Kidney (tissue), 14 donors: ENCODE data around the gene TSPAN1. TPM values are rescaled to one million over a fixed set of nuclear protein-coding genes. Genes with fewer than 3 reads are reported as not detected.

Source experiments
- DNase-seq, 5 donors: peaks; one replicate each; pipeline ENCODE4 v3.0.0-alpha.2; 2013 to 2020
- FAIRE-seq: peaks from 2 replicates; lab custom pipeline; 2012; peaks lifted over from hg19 to GRCh38; lab: Jason Lieb, UNC
- H3K27ac ChIP-seq, 2 donors: one replicate each; pipeline ENCODE4 v1.7.0; 2013; ENCODE audit warnings: low read depth in 2 of 2, low read length in 2 of 2, inconsistent platforms in 1 of 2
- H3K27me3 ChIP-seq: one replicate; pipeline ENCODE4 v1.7.1; 2013; ENCODE audit warnings: low read length, inconsistent platforms; ENCODE audit not compliant: control insufficient read depth, insufficient read depth
- H3K36me3 ChIP-seq, 3 donors: one replicate each; pipeline versions ENCODE4 v1.7.0 to v1.7.1; 2013; ENCODE audit warnings: low read length in 3 of 3, control low read depth in 1 of 3, inconsistent platforms in 1 of 3; ENCODE audit not compliant: insufficient read depth in 3 of 3, control insufficient read depth in 2 of 3
- H3K4me1 ChIP-seq, 3 donors: one replicate each; pipeline versions ENCODE4 v1.7.0 to v1.7.1; 2013; ENCODE audit warnings: low read length in 3 of 3, inconsistent platforms in 1 of 3, low read depth in 1 of 3; ENCODE audit not compliant: control insufficient read depth in 2 of 3, insufficient read depth in 2 of 3
- H3K4me3 ChIP-seq, 3 donors: one replicate each; pipeline versions ENCODE4 v1.7.0 to v1.8.1; 2013; ENCODE audit warnings: low read length in 3 of 3, control low read depth in 1 of 3, inconsistent platforms in 1 of 3
- H3K9ac ChIP-seq, 3 donors: one replicate each; pipeline versions ENCODE4 v1.7.0 to v1.7.1; 2013; ENCODE audit warnings: low read length in 3 of 3, control low read depth in 1 of 3, inconsistent platforms in 1 of 3
- H3K9me3 ChIP-seq, 3 donors: one replicate each; pipeline versions ENCODE4 v1.7.0 to v1.7.1; 2013; ENCODE audit warnings: low read length in 3 of 3, control low read depth in 1 of 3, inconsistent platforms in 1 of 3; ENCODE audit not compliant: control insufficient read depth in 2 of 3, insufficient read depth in 1 of 3
- CTCF ChIP-seq: IDR thresholded peaks from 3 replicates; pipeline ENCODE4 v1.5.1; 2012; ENCODE audit warnings: mild to moderate bottlenecking, moderate library complexity, borderline replicate concordance; ENCODE audit not compliant: insufficient read depth; ENCODE audit errors: extremely low read depth
- intact Hi-C: fragments of 100-400 bp; cut with DNase I; formaldehyde crosslinking; loops from one replicate; pipeline ENCODE4 v1.11.1; 2022
- polyA plus RNA-seq: library from polyadenylated mRNA; stranded (reverse); fragments of 350-450 nt; fragmentation: Illumina TruSeq; extraction: RNeasy Lipid Tissue Mini Kit (QIAGEN cat#74804); gene quantifications from one replicate; pipeline ENCODE4 v1.2.3, GENCODE V29; 2014; ENCODE audit warnings: low read depth, low replicate concordance; ENCODE audit not compliant: insufficient read depth
- total RNA-seq: library from RNA; stranded (reverse); fragmentation: NEBNext Ultra II Directional; extraction: Animal tissue kit (Norgen Biotek cat#: 25700); gene quantifications from one replicate; pipeline ENCODE4 v1.2.1, GENCODE V29; 2021
- donor health status: control.
- donor health status: control.
- donor health status: control.
- donor health status: control.
- donor health status: control.
- donor health status: DM: yes; HTN: yes; CAD: no.
- donor health status: Normal renal cell carcinoma (clear cell type).

The TSPAN1 gene
- total and polyA plus RNA-seq, 2 donors from 2014 or later = 518 to 578 TPM

DNA sequence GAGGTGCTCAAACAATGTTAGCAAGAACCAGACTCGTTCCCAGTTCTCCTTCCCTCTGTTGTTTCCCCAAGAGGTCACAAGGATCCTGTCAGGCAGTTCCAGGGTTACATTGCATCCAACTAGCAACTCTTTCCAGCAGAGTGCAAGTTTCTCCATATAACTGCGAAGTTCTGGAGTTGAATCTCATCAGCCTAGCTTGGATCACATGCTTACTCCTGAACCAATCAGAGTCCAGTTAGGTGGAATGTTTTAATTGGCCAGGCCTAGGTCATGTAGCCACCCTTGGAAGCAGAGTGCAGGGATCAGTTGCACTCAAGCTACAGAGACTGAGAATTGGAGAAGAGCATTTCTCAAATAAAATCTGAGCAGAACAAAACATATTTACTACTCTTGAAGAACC is 26.6 kb upstream of the TSPAN1 start:
- Histone ChIP-seq H3K9me3 (no peaks in the 10 kb centered on the region), H3K4me1 (no peaks in the 10 kb centered on the region), H3K27ac (no peak overlapping the region), H3K9ac (no peak overlapping the region), H3K36me3 (no peaks in the 10 kb centered on the region), H3K27me3 (no peaks in the 10 kb centered on the region), H3K4me3 (no peak overlapping the region)
- intact Hi-C loops = no loop called here
- DNase-seq = no peak
- FAIRE-seq = no peak
- no peak for TF ChIP-seq CTCF

DNA sequence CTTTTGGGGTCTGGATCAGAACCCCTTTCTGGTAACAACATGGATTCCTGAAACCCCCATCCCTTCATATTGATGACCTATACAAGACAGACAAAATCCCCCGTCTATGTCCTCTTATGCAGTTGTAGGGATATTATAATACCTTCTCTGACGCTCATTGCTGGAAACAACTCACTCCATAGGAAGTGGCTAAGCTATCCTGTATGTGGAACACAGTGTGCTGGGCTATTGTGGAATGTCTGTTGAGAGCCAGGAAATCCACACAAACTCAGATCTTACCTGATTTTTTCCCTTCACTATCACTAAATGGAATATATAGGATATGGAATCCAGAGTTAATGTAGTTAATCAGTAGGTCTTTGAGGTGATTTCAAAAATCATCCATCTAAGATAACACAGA is 24.8 kb upstream of the TSPAN1 start:
- Histone ChIP-seq H3K27me3 (no peaks in the 10 kb centered on the region), H3K4me3 (no peak overlapping the region), H3K9me3 (no peaks in the 10 kb centered on the region), H3K36me3 (no peaks in the 10 kb centered on the region), H3K27ac (no peak overlapping the region), H3K4me1 (no peaks in the 10 kb centered on the region), H3K9ac (no peak overlapping the region)
- no peak for TF ChIP-seq CTCF
- intact Hi-C loops = no loop called here
- FAIRE-seq (no peak), DNase-seq (no peak)

DNA sequence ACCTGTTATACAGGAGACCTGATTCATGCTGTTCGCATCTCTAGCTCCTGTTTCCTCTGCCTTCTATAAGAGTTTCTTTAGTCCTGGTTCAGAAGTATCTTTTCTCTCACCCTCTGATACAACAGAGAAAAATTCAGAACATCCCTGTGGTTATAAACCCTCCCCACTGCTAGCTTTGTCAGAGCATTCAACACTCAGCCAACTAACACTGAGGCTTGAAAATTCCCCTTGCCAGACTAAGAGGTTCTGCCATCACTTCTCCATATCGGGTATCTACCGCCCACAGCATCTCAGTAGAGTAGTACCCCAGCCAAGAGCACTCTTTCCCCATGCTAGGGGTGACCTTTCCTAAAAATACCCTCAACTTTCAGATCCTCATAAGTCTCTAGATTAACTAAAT is 22.9 kb upstream of the TSPAN1 start:
- TF ChIP-seq CTCF = no peak
- H3K27me3 ChIP-seq = no peaks in the 10 kb centered on the region
- DNase-seq (no peak), FAIRE-seq (no peak)
- H3K4me3 ChIP-seq = no peak overlapping the region
- no peak overlapping the region for H3K9ac ChIP-seq
- no peaks in the 10 kb centered on the region for H3K9me3 ChIP-seq
- intact Hi-C loops = no loop called here
- no peaks in the 10 kb centered on the region for H3K36me3 ChIP-seq
- H3K27ac ChIP-seq = no peak overlapping the region
- no peaks in the 10 kb centered on the region for H3K4me1 ChIP-seq

DNA sequence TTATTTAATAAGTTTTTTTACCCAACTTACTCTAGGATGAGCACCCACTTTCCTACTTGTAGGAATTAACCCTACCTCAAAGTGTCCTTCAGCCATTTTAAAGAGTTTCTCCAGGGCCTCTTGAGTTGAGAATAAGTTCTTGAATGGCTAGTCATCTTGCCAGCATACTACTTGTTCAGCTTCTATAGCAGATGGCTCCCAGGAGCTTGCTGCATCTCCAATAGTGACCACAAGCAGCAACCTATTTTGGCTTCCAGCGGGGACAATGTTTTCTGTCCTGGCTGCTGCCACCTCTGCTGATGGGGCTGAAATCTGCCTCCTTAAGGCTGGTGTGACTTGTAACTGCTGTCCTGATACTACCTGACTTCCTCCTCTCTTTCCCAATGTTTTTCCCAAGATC is 21.7 kb upstream of the TSPAN1 start:
- Histone ChIP-seq H3K4me1 (no peaks in the 10 kb centered on the region), H3K36me3 (no peaks in the 10 kb centered on the region), H3K27me3 (no peaks in the 10 kb centered on the region), H3K27ac (no peak overlapping the region), H3K4me3 (no peak overlapping the region), H3K9ac (no peak overlapping the region), H3K9me3 (no peaks in the 10 kb centered on the region)
- FAIRE-seq (no peak), DNase-seq (no peak)
- intact Hi-C loops = no loop called here
- no peak for TF ChIP-seq CTCF
